Effector memory CD8-positive, alpha-beta T cell (primary cell): ENCODE results near the gene EIF4H.
"Not testable (repeated sequence)": the region's sequence is repeated elsewhere in the genome, so short reads cannot be mapped to it uniquely, and the experiment has no call there.

ENCODE experiments used
- ATAC-seq: fragments of 150-1000 bp; cut with Tn5 transposase; replicated peaks from 2 replicates; pipeline ENCODE4 v1.10.0; 2021; ENCODE audit warnings: mild to moderate bottlenecking, moderate library complexity
- DNase-seq, 3 experiments: peaks; one replicate each; pipeline ENCODE4 v3.0.0; 2021
- H3K27ac Mint-ChIP-seq, 2 donors: one replicate each; pipeline ENCODE4 v1.8.0; 2022; ENCODE audit warnings: mild to moderate bottlenecking in 2 of 2, mixed read lengths in 2 of 2, moderate library complexity in 2 of 2
- H3K27me3 Mint-ChIP-seq, 2 donors: one replicate each; pipeline ENCODE4 v1.8.0; 2022; ENCODE audit warnings: mixed read lengths in 2 of 2
- H3K36me3 Mint-ChIP-seq: one replicate; pipeline ENCODE4 v1.8.0; 2022; ENCODE audit warnings: mild to moderate bottlenecking, moderate library complexity, mixed read lengths; ENCODE audit not compliant: insufficient read depth
- H3K4me1 Mint-ChIP-seq, 2 donors: one replicate each; pipeline ENCODE4 v1.8.0; 2022; ENCODE audit warnings: low read depth in 2 of 2, mixed read lengths in 2 of 2
- H3K4me3 Mint-ChIP-seq, 2 donors: one replicate each; pipeline ENCODE4 v1.8.0; 2022; ENCODE audit warnings: mild to moderate bottlenecking in 2 of 2, mixed read lengths in 2 of 2, moderate library complexity in 2 of 2
- H3K9me3 Mint-ChIP-seq, 2 donors: one replicate each; pipeline ENCODE4 v1.8.0; 2022; ENCODE audit warnings: mixed read lengths in 2 of 2

The EIF4H gene

DNA sequence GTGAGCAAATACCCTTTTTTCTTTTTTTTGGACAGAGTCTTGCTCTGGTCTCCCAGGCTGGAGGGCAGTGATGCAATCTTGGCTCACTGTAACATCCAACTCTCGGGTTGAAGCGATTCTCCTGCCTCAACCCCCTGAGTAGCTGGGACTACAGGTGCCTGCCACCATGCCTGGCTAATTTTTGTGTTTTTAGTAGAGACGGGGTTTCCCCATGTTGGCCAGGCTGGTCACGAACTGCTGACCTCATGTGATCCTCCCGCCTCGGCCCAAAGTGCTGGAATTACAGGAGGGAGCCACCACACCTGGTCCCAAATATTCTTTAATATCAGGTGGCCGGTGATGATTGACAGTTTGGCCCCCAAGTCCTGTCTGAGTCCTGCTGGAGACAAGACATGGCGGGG, 42.2 kb downstream of the EIF4H start:
- Mint-ChIP-seq H3K9me3 (no peaks in the 10 kb centered on the region), H3K36me3 (peaks cover 8% of the 10 kb centered on the region), H3K4me3 (peak overlapping the region; percentile 42 to 72), H3K27ac (peak overlapping the region in 1 of 2 donors; percentile 85), H3K4me1 (peaks cover 9 to 17% of the 10 kb centered on the region in 2 donors), H3K27me3 (no peaks in the 10 kb centered on the region)
- ATAC-seq (no peak), DNase-seq (no peak)

DNA sequence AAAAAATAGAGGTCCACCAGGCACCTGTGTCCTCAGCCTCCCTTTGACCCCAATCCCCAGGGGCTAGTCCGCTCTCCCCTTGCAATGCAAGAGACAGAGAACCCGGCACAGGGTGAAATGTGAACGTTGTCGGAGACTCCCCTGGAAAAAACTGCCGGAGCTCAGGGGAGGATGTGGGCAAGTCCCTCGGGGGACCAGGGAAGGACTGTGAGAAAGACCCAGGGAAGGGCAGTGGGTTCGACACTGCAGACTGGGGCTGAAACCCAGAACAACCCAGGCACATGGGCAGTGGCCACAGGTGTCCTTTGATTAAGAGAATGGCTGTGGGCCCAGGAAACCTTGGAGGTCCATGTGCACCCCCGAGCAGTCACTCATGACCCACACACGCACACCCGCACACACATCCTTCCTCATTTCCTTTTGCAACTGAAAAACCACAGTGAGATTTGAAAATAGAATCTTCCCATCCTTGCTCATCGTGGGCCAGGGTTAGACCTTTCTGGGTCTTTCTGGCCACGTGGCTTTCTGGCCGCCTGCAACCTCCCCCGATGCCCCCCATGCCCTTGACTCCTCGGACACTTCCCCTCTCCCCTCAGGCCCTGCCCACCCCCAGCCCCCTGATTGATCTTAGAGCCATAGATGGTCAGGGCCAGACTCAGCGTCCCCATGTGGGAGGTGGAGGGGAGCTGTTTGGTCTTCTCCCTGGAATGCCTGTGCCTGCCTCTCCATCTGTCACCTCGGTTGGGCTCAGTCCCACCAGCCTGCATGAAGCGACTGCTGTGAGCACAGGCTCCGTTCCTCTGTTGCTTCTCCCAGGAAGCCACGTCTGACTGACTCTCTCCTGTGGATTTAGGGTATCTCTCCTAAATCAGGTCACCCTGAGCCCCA, 43.5 kb downstream of the EIF4H start:
- Mint-ChIP-seq H3K27me3 (no peaks in the 10 kb centered on the region), H3K4me1 (peaks cover 12 to 17% of the 10 kb centered on the region in 2 donors), H3K27ac (peak overlapping the region; percentile 22 to 85), H3K4me3 (peak overlapping the region; percentile 38 to 72), H3K9me3 (no peaks in the 10 kb centered on the region), H3K36me3 (peaks cover 8% of the 10 kb centered on the region)
- DNase-seq (no peak), ATAC-seq (peak; percentile 72)

DNA sequence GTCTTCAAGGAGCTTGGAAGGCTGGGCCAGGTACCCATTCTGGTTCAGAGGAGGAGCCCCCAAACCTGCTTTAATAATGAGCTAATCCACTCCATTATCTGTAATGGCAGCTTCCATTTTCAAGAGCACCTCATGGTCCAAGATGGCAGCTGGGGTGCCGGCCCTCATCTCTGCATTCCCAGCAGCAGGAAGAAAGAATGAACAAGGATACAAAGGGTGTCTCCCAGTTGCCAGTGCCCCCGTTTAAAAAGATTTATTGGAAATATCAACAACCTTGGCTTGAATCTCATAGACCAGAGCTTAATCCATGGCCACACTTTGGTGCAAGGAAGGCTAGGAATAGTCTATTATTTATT, 44.2 kb downstream of the EIF4H start:
- peak overlapping the region in 1 of 2 donors; percentile 85 for H3K27ac Mint-ChIP-seq
- peaks cover 8% of the 10 kb centered on the region for H3K36me3 Mint-ChIP-seq
- ATAC-seq (no peak), DNase-seq (no peak)
- H3K27me3 Mint-ChIP-seq, result no peaks in the 10 kb centered on the region
- H3K4me3 Mint-ChIP-seq, result peak overlapping the region; percentile 25 to 72
- no peaks in the 10 kb centered on the region for H3K9me3 Mint-ChIP-seq
- H3K4me1 Mint-ChIP-seq, result peaks cover 12 to 17% of the 10 kb centered on the region in 2 donors

DNA sequence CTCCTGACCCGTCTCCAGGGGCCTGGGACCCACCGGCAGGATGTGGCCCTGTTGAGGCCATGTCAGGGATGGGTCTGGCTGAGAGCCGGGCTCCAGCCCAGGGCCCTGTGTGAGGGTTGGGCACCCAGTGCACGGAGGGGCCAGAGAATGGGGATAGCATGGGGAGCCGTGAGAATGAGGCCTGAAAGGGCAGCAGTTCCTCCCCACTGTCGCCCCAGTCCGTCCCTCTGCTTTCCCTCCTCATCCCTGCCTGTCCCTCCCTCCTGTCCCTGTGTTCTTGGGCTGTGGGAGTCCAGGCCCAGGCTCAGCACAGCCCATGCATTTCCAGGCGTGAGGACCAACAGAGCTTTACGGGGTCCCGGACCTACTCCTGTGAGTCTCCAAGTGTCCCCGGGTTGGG, 45.3 kb downstream of the EIF4H start:
- Mint-ChIP-seq H3K27me3 (no peaks in the 10 kb centered on the region), H3K9me3 (no peaks in the 10 kb centered on the region), H3K36me3 (peaks cover 5% of the 10 kb centered on the region), H3K4me3 (no peak overlapping the region), H3K27ac (no peak overlapping the region), H3K4me1 (peaks cover 12 to 17% of the 10 kb centered on the region in 2 donors)
- ATAC-seq, result no peak
- no peak for DNase-seq

DNA sequence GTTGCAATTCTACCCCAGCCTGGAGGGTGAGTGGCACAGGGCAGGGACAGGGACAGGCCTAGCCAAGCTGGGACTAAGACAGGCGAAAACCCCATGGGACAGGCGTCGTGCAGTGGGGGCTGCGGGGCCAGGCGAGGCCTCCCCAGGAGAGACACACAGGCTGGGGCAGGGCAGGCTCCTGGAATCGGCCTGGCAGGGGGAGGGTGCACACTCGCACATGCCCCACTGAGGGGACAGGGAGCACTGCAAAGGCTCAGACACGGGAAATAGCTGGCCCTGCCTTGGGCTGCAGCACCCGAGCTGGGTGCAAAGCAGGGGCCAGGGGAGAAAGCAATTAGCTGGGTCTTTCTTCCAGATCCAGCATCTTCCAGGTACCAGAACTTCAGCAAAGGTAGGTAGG, 46.1 kb downstream of the EIF4H start:
- peaks cover 12 to 17% of the 10 kb centered on the region in 2 donors for H3K4me1 Mint-ChIP-seq
- ATAC-seq (no peak), DNase-seq (no peak)
- H3K27ac Mint-ChIP-seq, result no peak overlapping the region
- H3K9me3 Mint-ChIP-seq, result no peaks in the 10 kb centered on the region
- no peak overlapping the region for H3K4me3 Mint-ChIP-seq
- H3K36me3 Mint-ChIP-seq, result peaks cover 10% of the 10 kb centered on the region
- H3K27me3 Mint-ChIP-seq, result no peaks in the 10 kb centered on the region

DNA sequence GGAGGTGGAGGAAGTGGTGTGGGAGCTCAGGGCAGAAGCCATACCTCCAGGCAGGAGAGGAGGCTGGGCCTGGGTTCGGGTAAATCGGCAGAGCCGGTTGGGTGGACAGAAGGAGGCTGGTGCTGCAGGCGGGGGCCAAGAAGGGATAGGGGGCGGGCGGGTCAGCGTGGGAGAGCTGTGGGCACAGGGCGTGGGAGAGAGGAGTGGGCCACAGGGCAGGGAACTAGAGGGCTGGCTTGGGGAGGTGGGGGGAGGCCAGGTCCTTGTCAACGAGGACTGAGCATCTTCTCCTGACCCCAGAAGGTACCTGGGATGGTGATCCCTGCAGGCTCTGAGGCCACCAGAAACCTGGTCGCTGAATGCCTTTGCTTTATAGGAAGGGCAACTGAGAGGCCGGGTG, 47.6 kb downstream of the EIF4H start:
- Mint-ChIP-seq H3K27me3 (no peaks in the 10 kb centered on the region), H3K4me1 (peaks cover 16 to 20% of the 10 kb centered on the region in 2 donors), H3K36me3 (peaks cover 7% of the 10 kb centered on the region), H3K27ac (peak overlapping the region in 1 of 2 donors; percentile 14), H3K4me3 (no peak overlapping the region), H3K9me3 (no peaks in the 10 kb centered on the region)
- ATAC-seq (no peak), DNase-seq (no peak)

DNA sequence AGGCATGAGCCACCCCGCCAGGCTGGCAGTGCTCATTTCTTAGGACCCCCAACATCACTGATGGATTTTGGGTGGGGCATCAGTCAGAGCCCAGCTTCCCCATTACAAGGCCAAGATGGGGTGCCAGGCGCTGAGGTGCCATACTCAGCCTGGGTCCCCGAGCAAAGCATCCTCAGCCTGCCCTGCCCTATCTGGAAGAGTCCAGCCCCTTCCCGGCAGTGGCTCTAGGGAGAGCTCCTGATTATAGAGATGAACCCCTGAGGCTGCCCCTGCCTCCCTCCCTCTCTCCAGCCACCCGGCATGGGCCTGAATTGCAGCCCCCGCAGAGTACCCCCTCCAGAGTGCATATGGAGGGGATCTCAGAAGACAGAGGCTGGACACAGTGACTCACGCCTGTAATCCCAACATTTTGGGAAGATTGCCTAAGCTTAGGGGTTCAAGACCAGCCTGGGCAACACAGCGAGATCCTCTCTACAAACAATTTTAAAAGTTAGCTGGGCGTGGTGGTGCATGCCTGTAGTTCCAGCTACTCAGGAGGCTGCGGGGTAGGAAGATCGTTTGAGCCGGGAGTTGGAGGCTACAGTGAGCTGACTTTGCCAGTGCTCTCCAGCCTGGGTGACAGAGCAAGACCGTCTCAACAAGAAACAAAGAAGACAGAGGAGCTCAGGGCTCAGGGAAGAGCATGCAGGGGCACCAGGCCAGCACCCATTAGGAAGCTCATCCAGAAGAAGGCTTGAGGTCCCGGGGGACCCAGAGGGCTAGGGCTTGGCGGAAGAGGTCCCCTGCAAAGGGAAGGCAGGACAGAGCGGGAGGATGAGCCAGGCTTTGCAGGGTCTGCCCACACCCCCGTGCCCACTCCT, 48.9 kb downstream of the EIF4H start:
- Mint-ChIP-seq H3K9me3 (no peaks in the 10 kb centered on the region), H3K27ac (no peak overlapping the region), H3K36me3 (peaks cover 7% of the 10 kb centered on the region), H3K4me1 (peaks cover 8 to 10% of the 10 kb centered on the region in 2 donors), H3K27me3 (no peaks in the 10 kb centered on the region), H3K4me3 (no peak overlapping the region)
- DNase-seq, result no peak
- ATAC-seq, result no peak

DNA sequence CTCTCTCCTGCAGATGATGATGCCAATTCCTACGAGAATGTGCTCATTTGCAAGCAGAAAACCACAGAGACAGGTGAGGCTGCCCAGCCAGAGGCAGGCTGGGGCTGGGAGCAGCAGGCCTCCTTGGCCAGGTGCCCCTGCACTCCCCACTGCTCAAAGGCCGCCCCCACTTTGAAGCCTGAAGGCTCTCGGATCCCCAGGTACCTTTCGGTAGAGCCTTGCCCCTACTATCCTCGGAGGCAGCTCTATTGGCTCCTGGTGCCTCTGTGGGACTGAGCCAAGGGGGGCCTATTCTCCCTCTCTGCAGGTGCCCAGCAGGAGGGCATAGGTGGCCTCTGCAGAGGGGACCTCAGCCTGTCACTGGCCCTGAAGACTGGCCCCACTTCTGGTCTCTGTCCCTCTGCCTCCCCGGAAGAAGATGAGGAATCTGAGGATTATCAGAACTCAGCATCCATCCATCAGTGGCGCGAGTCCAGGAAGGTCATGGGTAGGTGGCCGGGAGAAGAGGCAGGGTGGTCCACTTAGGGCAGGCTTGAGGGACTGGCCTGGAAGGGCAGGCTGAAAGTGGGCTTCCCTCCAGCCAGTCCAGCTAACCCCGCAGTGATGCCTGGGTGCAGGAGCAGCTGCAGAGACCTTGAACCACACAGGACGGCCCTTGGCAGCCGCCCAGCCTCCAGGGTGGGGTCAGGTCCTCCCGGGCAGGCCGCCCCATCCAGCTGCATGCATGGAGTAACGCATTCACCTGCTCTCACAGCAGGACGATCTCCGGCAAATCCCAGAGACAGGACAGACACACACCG, 49.8 kb downstream of the EIF4H start:
- no peaks in the 10 kb centered on the region for H3K27me3 Mint-ChIP-seq
- no peak overlapping the region for H3K27ac Mint-ChIP-seq

DNA sequence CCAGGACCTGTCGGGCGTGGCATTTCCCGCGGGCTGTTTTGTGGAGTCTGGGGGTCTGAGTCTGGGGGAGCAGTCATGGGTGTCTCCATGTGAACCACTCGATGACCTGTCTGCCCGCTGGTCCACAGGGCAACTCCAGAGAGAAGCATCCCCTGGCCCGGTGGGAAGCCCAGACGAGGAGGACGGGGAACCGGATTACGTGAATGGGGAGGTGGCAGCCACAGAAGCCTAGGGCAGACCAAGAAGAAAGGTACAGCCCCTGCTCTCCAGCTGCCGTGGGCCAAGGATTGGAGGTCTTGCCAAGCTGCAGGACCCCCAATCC, 50.3 kb downstream of the EIF4H start:
- no peak overlapping the region for H3K4me3 Mint-ChIP-seq
- no peaks in the 10 kb centered on the region for H3K27me3 Mint-ChIP-seq
- H3K27ac Mint-ChIP-seq, result no peak overlapping the region
- H3K9me3 Mint-ChIP-seq, result no peaks in the 10 kb centered on the region
- H3K36me3 Mint-ChIP-seq, result peaks cover 7% of the 10 kb centered on the region
- no peak for DNase-seq
- ATAC-seq, result no peak
- peaks cover 6 to 8% of the 10 kb centered on the region in 2 donors for H3K4me1 Mint-ChIP-seq

More for the DNA sequence above, 49.8 kb downstream of the EIF4H start:
- DNase-seq (no peak), ATAC-seq (no peak)
- Mint-ChIP-seq H3K4me3 (no peak overlapping the region), H3K36me3 (peaks cover 7% of the 10 kb centered on the region), H3K9me3 (no peaks in the 10 kb centered on the region), H3K4me1 (peaks cover 6 to 8% of the 10 kb centered on the region in 2 donors)

DNA sequence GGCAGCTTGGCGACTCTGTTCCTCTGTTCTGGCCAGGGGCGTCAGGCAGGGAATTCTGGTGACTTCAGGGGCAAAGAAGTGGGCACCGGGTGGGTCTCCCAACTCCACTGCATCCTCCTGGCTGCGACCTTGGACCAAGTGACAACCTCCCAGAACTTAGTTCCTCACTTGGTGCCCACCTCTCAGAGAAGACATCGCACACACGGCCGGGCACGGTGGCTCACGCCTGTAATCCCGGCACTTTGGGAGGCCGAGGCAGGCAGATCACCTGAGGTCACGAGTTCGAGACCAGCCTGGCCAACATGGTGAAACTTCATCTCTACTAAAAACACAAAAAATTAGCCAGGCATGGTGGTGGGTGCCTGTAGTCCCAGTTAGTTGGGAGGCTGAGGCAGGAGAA, 50.8 kb downstream of the EIF4H start:
- H3K9me3 Mint-ChIP-seq, H3K36me3 Mint-ChIP-seq, ATAC-seq, H3K4me1 Mint-ChIP-seq, H3K4me3 Mint-ChIP-seq, DNase-seq, H3K27ac Mint-ChIP-seq, H3K27me3 Mint-ChIP-seq: not testable (repeated sequence)

DNA sequence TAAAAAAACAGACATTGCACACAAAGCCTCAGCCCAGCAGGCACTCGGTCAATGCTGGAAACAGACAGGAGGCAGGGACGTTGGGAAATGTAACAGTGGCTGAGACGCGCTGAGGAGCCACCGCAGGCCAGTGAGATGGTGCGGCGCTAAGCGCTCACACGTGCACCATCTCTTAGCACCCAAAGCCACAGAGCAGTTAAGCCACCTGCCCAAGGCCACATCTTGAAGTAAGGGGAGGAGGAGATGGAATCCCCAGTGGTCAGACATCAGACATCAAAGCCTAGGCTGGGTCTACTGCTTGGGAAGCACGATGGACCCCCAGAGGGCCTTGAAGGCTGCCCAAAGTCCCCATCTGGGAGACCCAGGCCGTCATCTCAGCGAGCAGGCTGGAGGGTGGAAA, 51.2 kb downstream of the EIF4H start:
- DNase-seq (no peak), ATAC-seq (no peak)
- Mint-ChIP-seq H3K9me3 (no peaks in the 10 kb centered on the region), H3K4me3 (no peak overlapping the region), H3K27ac (no peak overlapping the region), H3K36me3 (peaks cover 7% of the 10 kb centered on the region), H3K27me3 (no peaks in the 10 kb centered on the region), H3K4me1 (peaks cover 6 to 8% of the 10 kb centered on the region in 2 donors)

DNA sequence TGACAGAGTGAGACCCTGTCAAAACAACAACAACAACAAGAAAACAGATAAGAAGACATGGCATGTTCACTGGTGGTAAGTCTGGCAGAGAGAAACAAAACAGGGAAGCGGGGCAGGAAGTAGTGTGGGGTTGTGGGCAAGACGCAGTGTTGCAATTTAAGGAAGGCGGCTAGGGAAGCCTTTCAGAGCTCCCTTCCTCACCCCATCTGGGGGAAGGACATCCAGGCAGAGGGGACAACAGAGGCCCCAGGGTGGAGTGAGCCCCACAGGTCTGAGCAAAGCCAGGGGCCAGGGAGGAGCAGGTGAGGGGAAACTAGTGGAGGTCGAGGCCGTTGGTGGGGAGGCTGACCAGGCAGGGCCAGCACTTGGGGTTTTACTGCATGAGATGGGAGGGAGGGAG, 52.5 kb downstream of the EIF4H start:
- peaks cover 6% of the 10 kb centered on the region in 2 donors for H3K4me1 Mint-ChIP-seq
- ATAC-seq, result no peak
- DNase-seq, result no peak
- peaks cover 12% of the 10 kb centered on the region for H3K36me3 Mint-ChIP-seq
- no peaks in the 10 kb centered on the region for H3K9me3 Mint-ChIP-seq
- peak overlapping the region; percentile 64 to 77 for H3K27ac Mint-ChIP-seq
- H3K27me3 Mint-ChIP-seq, result no peaks in the 10 kb centered on the region
- H3K4me3 Mint-ChIP-seq, result no peak overlapping the region
